Thoracic aorta (tissue), 2 donors: ENCODE measurements around the gene SMCR8. TPM values are rescaled to one million over a fixed set of nuclear protein-coding genes. Genes with fewer than 3 reads are reported as not detected.
A peak's percentile ranks its signal among the peaks of the same experiment; 100 is the strongest.

Source experiments
- ATAC-seq: fragments of 150-250 bp; one replicate; pipeline ENCODE4 v1.8.0; 2017; ENCODE audit warnings: low read depth; ENCODE audit not compliant: insufficient number of reproducible peaks, low FRiP score
- DNase-seq: peaks from one replicate; pipeline ENCODE4 v3.0.0-alpha.2; 2020; ENCODE audit warnings: low spot score
- H3K27ac ChIP-seq, 2 donors: fragments of 200-600 bp; sonication (generic); 1 replicate in 1 of 2; 2 replicates in 1 of 2; pipeline ENCODE4 v1.5.1; 2016; ENCODE audit warnings: mild to moderate bottlenecking in 2 of 2, moderate library complexity in 2 of 2
- H3K27me3 ChIP-seq: fragments of 200-600 bp; sonication (generic); replicated peaks from 2 replicates; pipeline ENCODE4 v1.6.0; 2016; ENCODE audit warnings: mild to moderate bottlenecking; ENCODE audit not compliant: insufficient read depth
- H3K36me3 ChIP-seq: fragments of 200-600 bp; sonication (generic); one replicate; pipeline ENCODE4 v1.5.1; 2016
- H3K4me1 ChIP-seq, 2 donors: fragments of 200-600 bp; sonication (generic); 1 replicate in 1 of 2; 2 replicates in 1 of 2; pipeline versions ENCODE4 v1.5.1 to v1.6.0; 2016; ENCODE audit warnings: low read depth in 2 of 2, mild to moderate bottlenecking in 1 of 2; ENCODE audit not compliant: control insufficient read depth in 1 of 2
- H3K4me3 ChIP-seq: fragments of 200-600 bp; sonication (generic); 2 replicates; pipeline ENCODE4 v1.5.1; 2016; ENCODE audit warnings: mild to moderate bottlenecking
- H3K9me3 ChIP-seq: fragments of 200-600 bp; sonication (generic); 2 replicates; pipeline ENCODE4 v1.5.1; 2016
- CTCF ChIP-seq: fragments of 200-600 bp; sonication (generic); IDR thresholded peaks from one replicate; pipeline ENCODE4 v1.5.1; 2019; ENCODE audit warnings: antibody characterized with exemption
- total RNA-seq, 2 donors: library from RNA; depleted of rRNA; stranded (reverse); fragments of >200 nt; gene quantifications; one replicate each; pipeline versions ENCODE4 v1.1.0 to v1.2.3, GENCODE V29; 2016

SMCR8 gene
- total RNA-seq, 2 donors from 2014 or later, result 12.6 to 21.5 TPM

GRCh38 chr17:18319604-18320256 lies 4.6 kb downstream of the SMCR8 start:
- no peak for ATAC-seq
- peaks cover 23% of the 10 kb centered on the region for H3K36me3 ChIP-seq
- peaks cover 22 to 49% of the 10 kb centered on the region in 2 donors for H3K4me1 ChIP-seq
- TF ChIP-seq CTCF, result no peak
- no peak overlapping the region for H3K4me3 ChIP-seq
- H3K27ac ChIP-seq, result no peak overlapping the region
- H3K9me3 ChIP-seq, result no peaks in the 10 kb centered on the region
- no peaks in the 10 kb centered on the region for H3K27me3 ChIP-seq
- DNase-seq, result no peak

- ATAC-seq (no peak), DNase-seq (no peak)
- Histone ChIP-seq H3K36me3 (peaks cover 23% of the 10 kb centered on the region), H3K9me3 (no peaks in the 10 kb centered on the region), H3K27ac (no peak overlapping the region), H3K4me3 (no peak overlapping the region), H3K27me3 (no peaks in the 10 kb centered on the region), H3K4me1 (peaks cover 22 to 49% of the 10 kb centered on the region in 2 donors)
- TF ChIP-seq CTCF, result no peak
These were observed 5.2 kb downstream of the SMCR8 start for GRCh38 chr17:18320301-18320700.

- no peak overlapping the region for H3K27ac ChIP-seq
- H3K9me3 ChIP-seq, result no peaks in the 10 kb centered on the region
- H3K4me1 ChIP-seq, result peaks cover 16 to 41% of the 10 kb centered on the region in 2 donors
- no peaks in the 10 kb centered on the region for H3K27me3 ChIP-seq
- no peak overlapping the region for H3K4me3 ChIP-seq
- DNase-seq, result no peak
- peaks cover 23% of the 10 kb centered on the region for H3K36me3 ChIP-seq
- peak; percentile 7 for TF ChIP-seq CTCF
- ATAC-seq, result no peak
These were observed 6.2 kb downstream of the SMCR8 start for GRCh38 chr17:18321309-18321708.

DNA sequence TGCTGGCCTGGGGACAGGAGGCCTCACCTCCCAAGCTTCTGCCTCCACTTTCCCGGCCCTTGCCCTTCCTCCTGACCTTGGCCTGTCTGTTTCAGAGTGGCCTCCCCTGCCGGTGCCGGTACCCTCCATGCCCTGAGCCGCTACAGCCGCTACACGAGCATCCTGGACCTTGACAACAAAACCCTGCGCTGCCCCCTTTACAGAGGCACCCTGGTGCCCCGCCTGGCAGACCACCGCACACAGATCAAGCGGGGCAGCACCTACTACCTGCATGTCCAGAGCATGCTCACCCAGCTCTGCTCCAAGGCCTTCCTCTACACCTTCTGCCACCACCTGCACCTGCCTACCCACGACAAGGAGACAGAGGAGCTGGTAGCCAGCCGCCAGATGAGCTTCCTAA lies 7.4 kb downstream of the SMCR8 start:
- no peak for DNase-seq
- Histone ChIP-seq H3K27me3 (no peaks in the 10 kb centered on the region), H3K9me3 (no peaks in the 10 kb centered on the region), H3K36me3 (peaks cover 28% of the 10 kb centered on the region), H3K4me3 (no peak overlapping the region), H3K4me1 (peaks cover 14 to 29% of the 10 kb centered on the region in 2 donors), H3K27ac (no peak overlapping the region)
- ATAC-seq, result no peak
- no peak for TF ChIP-seq CTCF

GRCh38 chr17:18323007-18323406 lies 7.9 kb downstream of the SMCR8 start:
- DNase-seq (no peak), ATAC-seq (no peak)
- Histone ChIP-seq H3K27ac (no peak overlapping the region), H3K4me1 (peaks cover 9 to 24% of the 10 kb centered on the region in 2 donors), H3K36me3 (peaks cover 29% of the 10 kb centered on the region), H3K27me3 (no peaks in the 10 kb centered on the region), H3K4me3 (no peak overlapping the region), H3K9me3 (no peaks in the 10 kb centered on the region)
- no peak for TF ChIP-seq CTCF
